Measurements from ENCODE around the gene WFS1.

The WFS1 gene

DNA sequence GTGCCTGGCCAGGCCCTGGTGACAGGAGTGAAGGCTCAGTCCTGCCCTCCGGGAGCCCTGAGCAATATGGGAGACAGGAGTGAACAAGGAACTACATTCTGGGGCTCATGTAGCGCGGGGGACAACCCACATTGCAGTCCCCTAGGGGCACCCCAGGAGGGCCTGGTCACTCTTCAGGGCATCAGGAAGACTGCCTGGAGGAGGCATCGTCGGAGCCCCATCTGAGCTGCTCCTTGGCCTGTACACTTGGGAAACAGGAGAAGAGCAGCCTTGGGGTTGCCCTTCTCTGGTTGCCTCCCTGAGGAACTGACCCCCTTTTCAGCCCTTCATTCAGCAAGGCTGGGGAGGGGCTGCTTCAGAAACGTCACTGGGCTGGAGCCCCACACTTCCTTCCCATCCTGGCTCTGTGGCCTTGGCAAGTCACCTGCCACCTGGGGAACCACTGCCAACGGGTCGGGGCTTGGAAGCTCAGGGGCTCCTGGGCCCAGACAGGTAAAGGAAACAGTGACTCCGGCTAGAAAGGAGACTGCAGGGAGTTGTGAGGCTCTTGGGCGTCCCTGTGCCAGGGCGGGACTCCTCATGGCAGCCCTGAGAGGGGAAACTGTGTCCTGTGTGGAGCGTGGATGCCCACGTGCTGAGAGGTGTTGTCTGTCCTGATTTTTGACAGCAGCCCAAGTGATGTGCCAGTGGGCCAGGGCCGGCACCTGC lies 10.1 kb downstream of the WFS1 start:
- no peak for DNase-seq (ENCODE audit: low read depth)

DNA sequence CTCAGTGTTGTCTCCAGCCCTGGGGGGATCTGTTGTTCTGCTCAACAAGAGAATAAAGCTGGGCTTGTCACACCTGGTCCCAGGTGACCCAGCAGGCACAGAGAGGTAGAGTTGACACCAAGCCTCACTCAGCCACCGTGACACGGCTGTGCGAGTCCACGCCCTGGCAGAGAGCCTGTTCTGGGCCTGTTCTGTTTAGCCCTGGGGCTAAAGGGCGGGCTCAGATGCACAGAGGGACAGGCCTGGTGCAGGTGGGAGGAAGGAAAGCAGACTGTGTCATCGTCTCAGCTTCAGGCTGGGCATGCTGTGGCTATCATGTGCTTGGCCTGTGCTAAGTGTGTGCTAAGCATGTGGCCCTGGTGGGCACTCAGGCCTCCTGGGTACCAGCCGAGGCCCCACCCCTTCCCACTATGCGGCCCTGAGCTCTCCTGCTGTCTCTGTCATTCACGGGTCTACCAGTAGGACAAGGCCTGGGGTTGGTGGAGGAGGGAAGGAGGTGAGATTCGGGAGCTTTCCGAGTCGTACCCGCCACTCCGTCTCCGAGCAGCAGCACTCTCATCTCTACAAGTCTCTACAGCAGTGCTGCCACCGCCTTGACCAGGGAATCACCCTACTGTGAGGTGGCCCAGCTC lies 10.8 kb downstream of the WFS1 start:
- no peak for DNase-seq (ENCODE audit: low read depth)

DNA sequence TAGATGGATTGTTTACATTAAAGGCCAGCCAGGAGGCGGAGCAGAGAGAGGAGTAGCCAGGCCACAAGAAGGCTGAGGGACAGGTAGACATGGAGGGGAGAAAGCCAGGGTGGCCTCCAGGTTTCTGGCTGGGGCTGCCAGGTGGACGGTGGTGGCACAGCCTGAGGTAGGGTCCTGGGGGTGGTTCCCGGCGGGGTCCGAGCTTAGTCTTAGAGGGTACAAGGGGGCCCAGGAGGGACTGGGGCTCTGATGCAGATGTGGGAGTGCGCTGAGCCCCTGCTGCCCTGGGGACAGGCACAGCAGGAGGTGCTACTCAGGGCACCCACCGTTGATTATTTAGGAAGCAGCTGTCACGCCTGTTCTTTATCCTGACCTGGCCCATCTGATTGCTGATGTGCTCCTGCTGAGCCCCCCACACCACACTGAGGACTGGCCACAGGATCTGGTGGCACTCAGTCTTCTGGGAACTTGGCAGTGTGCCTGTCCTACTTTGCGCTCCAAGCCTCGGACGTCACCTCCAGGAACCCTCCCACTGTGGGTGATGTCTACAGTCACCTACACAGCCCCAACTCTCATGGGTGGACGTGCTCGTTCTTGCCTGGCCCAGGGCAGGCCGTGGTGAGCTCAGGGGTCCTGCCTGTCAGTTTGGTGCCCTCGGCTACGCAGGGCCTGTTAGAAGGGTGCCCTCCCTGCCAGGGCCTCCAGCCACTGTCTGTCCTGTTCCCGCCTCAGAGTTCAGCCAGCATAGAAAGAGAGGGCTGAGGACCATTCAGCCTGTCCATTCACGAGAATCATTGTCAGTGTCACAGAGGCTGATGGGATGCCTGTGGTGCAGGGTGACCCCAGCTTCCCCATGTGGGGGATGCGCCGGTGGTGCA lies 12.0 kb downstream of the WFS1 start:
- DNase-seq (ENCODE audit: low read depth): no peak

DNA sequence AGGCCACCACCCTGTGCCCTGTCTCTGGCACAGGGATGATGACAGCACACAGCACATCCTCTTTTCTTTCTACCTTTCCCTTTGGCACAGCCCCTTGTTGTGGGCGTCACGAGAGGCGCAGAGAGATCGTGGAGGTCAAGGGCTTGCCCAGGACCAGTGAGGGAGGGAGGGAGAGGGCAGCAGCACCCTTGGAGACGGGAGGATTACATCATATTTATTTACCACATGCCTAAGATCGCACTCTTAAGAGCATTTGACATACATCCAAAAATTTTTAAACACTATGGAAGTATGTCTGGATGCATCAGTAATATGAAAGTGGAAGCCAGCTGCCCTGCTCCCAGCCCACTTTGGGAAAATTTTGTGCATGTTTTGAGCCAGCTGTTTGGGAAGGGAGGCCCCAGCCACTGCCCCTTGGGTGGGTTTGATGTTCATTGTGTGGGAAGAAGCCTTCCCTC lies 12.7 kb downstream of the WFS1 start:
- DNase-seq (ENCODE audit: low read depth): peak; percentile 43

DNA sequence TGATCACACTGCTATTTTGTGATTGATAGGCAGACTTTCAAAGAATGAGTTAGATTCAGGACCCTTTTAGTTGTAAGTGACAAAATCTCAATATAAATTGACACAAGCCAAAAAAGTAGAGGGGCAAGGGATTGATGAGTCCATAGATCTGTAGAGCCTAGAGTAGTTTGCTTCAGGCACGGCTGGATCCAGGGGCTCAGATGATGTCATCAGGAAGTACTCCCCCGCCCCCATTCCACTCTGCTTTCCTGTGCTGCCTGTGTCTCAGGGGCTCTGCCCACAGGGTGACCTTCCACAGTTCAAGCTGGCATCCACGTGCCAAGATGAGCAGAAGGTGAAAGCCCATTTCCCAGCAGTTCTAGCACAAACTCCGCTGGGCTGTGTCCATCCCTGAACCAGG lies 13.6 kb downstream of the WFS1 start:
- DNase-seq (ENCODE audit: low read depth): no peak

DNA sequence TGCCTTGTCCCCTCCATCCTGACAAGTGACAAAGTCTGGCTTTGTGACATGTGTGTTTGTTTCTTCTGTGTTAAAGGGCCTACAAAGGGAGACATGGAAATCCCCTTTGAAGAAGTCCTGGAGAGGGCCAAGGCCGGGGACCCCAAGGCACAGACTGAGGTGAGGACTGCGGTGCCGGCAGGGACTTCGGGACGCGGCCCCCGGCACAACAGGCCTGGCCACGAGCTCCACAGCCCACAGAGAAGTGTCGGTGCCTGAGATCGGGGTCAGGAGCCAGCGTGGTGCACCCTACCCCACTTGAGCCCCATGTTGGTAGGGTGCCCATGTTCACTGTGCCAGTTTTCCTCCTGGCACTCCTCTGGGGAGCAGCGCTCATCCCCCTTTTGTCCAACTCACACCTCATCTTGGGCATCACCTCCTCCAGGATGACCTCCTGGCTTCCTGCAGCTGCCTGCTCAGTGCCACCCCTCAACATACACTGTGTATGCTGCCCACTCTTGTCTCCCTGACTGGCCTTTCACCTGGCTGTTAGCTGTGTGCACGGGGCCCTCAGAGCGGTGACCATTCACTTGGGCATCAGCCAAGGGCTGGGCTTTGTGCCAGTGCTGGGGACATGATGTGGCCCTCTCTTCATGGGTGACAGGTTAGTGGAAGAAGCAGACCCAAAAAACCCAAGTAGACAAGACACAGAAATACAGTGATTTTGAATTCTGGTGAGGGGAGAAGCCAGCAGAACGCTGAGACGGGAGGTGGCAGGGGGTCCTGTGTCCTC lies 17.6 kb downstream of the WFS1 start:
- DNase-seq (ENCODE audit: low read depth): no peak

DNA sequence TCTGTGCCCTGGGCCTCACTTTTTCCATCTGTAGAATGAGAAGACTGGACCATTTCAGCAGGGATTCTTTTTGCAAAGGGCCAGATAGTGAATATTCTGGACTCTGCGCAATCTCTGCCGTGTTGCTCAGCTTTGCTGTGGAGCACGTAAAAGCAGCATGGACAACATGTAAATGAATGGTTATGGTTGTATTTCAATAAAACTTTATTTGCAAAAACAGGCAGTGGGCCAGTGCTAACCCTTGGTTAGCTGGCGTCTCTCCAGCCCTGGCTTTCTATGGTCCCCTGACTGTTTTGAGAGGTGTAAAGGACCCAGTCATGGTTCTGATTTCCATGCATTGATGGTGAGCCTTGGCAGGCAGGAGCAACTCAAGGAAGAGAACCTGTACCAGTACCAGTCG lies 18.7 kb downstream of the WFS1 start:
- DNase-seq (ENCODE audit: low read depth): no peak

DNA sequence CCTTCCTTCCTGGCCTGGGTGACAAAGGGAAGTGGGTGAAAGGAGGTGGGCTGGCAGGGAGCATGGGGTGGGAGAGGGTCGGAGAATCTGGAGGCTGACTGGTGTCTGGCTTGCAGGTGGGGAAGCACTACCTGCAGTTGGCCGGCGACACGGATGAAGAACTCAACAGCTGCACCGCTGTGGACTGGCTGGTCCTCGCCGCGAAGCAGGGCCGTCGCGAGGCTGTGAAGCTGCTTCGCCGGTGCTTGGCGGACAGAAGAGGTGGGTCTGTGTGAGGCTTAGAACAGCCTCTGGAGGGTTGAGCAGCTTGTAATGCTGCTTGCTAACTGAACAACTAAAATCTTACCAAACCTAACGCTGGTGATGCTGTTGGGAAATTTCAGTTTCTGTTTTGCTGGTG lies 19.2 kb downstream of the WFS1 start:
- DNase-seq (ENCODE audit: low read depth): no peak

DNA sequence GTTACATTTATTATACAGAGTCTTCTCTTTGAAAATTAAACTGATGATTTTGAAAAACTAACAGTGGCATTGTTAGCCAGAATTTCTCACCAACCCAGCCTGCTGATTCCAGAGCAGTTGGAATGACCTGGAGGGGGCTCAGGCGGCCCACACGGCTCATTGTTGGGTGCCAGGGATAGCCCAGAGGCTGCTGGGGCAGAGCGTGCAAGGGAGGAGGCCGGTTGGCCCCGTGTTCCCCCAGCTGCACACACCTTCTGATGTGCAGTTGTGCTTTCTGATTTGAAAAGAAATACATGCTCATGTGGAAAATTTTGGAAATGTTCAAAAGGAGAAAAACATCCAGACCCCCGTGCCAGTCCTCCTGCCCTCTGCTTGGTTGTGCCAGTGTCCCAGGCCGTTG lies 20.6 kb downstream of the WFS1 start:
- DNase-seq (ENCODE audit: low read depth): no peak

DNA sequence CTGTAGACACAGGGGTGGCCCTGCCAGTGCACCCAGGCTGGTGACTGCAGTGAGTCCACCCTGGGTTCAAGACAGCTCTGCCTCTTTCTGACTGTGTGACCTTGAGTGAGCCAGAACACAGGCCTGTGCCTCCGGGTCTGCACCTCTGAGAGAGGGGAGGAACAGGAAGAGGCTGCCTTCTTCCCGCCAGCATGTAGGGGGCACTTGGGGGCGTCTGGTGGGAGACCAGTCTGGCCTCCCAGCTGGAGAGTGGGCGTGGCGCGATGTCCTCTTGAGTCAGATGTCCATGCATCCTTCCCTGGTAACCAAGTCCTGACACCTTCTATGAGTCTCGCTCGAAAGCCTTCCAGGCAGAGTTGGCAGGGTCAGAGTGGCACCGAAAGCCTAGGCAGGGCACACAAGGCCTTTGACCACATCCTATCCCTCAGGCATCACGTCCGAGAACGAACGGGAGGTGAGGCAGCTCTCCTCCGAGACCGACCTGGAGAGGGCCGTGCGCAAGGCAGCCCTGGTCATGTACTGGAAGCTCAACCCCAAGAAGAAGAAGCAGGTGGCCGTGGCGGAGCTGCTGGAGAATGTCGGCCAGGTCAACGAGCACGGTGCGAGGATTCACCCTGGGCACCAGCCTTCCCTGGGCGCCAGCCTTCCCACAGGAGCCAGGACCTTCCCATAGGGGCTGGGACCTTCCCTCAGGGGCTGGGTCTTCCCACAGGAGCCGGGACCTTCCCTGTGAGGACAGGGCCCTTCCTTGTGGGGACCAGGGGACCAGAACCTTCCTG lies 21.3 kb downstream of the WFS1 start:
- no peak for DNase-seq (ENCODE audit: low read depth)

DNA sequence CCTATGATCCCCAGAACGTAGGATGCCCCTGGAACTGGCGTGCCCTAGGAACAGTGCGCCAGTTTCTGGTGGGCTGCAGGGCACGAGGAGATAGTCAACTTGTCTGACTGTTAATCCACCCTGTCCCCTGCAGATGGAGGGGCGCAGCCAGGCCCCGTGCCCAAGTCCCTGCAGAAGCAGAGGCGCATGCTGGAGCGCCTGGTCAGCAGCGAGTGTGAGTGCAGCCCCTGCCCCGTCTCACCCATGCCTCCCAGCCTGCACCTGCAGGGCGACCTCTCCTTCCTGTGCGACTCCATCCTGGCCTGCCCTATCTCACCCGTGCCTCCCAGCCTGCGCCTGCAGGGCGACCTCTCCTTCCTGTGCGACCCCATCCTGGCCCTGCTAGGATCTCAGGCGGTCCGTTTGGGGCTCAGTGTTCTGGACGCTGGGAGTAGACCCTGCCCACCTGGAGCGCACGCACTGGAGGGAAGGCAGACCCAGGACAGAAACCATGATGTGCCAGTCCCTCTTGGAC lies 22.2 kb downstream of the WFS1 start:
- no peak for DNase-seq (ENCODE audit: low read depth)

DNA sequence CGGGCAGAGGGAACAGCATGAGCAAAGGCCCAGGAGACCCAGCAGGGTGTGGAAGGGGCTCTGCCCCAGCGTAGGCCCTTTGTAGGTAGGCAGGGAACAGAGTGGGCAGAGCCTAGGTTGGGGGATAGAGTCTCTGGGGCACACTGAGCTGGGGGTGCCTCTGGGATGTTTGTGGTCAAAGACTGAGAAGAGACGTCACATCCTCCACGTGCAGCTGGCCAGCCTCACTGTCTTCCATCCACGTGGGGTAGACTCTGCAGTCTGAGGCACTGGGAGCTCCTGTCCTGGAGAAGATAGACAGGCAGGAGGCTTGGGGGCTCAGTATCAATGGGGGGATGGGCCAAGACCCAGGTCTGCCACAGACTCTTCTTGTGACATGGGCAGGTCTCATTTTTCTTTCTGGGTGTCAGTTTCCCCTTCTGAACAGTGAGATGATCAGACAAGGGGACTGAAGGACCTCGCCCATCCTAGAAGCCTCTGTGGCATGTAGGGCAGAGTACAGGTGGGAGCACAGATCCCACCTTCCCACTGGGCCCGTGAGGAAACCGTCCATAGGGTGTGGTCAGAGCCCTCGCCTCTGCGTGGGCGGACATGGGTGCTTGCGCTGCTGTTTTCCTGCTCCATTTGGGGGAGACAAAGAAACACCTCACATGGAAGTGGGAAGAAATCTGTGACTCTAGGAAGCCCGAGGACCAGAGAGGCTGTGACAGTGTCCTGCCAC lies 22.9 kb downstream of the WFS1 start:
- DNase-seq (ENCODE audit: low read depth): no peak

DNA sequence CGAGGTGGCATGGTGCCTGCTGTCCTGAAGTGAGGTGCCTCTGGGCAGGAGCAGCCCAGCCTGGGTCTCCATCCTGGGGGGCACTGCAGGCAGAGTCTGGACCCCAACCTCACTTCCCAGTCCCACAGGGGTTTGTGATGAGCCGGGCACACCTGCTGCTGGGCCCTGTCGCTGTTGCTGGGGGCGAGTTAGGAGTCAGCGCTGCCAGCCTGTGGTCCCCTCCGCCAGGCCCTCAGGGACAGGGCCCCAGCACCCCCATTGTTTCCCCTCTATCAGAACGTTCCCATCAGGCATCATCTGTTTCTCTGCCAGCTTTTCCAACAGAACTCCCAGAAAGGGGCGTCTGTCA lies 23.4 kb downstream of the WFS1 start:
- no peak for DNase-seq (ENCODE audit: low read depth)

DNA sequence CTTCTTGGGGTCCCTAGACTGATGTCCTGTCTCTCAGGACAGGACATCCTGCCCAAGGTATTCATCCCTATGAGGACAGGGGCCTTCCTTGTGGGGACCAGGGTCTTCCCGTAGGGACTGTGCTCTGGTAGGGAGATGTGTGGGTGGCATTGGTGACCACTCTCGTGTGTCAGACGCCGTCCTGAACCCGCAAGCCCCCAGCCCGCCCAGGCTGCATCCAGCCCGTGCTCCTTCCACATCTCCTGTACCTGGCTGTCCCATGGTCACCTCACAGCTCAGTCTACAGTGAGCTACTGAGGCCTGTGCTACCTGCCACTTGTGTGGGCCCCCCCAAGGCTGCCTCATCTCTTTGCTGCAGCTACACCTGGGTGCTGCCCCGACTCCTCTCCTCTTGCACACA lies 24.0 kb downstream of the WFS1 start:
- DNase-seq (ENCODE audit: low read depth): no peak

DNA sequence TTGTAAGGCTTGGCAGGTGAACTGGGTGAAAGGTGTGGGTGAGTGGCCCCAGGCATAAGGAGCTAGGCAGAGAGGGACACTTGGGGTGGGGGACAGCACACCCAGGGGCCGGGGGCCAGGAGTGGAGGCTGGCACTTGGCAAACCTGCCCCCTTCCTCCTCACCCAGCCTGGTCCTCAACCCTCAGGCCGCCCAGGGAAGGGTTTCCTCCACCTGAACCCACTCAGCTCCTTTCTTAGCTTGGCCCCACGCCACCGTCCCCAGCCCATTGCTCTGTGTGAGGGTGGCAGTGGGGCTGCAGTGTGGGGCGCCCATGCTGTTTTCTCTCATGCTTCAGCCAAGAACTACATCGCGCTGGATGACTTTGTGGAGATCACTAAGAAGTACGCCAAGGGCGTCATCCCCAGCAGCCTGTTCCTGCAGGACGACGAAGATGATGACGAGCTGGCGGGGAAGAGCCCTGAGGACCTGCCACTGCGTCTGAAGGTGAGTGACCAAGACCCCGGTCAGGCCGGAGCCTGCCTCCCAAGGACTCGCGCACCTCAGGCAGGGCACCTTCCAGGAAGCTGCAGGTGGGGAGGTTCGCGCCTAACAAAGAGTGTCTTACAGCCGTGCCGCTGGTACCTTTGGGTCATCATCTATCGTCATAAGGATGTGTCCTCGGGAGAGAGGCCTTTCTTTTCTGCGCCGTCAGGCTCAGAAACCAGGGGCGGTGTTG lies 25.2 kb downstream of the WFS1 start:
- no peak for DNase-seq (ENCODE audit: low read depth)

DNA sequence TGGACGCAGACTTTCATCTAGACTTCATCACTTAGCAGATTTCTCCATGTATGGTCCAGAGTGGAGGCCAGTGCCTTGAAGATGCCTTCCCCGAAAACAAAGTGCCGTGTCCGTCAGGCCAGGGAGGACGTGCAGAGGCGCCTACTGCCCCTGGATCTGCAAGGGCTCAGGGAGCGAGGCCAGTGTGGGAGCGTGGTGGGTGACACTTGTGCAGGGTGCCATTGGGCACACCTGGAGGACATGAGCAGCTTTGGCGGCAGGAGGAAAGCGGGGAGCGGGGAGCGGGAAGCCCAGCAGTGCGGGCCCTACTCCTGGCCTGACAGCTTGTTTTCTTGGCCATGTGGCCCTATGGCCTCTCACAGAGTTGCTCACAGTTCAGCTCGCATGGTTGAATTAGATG lies 25.8 kb downstream of the WFS1 start:
- DNase-seq (ENCODE audit: low read depth): no peak

DNA sequence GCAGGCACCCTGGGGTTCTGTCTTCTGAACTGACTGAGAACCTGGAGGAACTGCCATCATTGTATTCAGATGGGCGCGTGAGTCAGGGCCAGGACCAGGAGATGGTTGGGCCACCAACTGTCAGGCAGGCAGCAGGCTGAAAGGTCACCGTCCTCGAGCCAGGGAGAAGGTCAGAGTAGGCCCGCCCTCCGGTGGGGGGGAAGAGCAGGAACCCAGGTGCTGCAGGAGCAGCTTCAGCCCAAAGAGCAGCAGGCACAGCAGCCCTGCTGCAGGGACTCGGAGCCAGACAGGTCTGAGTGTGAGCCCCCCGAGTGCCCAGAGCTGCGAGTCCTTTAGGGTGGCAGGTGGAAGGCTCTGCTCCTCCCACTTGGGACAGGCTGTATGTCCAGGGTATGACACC lies 26.4 kb downstream of the WFS1 start:
- no peak for DNase-seq (ENCODE audit: low read depth)

DNA sequence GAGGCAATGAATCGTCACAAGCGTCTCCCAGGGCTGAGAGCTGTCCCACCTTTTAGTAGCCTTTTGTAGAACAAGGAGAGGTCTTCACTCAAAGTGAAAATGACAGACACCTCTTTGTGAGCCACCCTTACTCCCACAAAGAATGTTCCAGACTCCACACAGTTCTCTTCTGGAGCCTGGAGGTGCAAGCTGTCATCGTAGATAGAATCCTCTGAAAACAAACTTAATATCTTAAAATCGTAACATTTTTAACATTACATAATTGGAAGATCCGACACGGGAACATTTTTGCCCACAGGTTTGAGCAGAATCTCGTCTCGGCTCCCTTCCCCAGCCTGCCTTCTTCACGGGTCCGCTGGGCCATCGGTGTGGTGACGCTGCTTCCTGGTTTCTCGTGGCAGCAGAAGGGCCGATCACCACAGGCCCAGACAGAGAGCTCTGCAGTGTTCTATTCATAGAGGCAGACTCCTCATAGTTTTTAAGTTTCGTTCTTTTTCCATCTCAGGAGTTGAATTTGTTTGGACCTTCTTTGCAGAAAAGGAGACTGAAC lies 27.7 kb downstream of the WFS1 start:
- DNase-seq (ENCODE audit: low read depth): no peak

DNA sequence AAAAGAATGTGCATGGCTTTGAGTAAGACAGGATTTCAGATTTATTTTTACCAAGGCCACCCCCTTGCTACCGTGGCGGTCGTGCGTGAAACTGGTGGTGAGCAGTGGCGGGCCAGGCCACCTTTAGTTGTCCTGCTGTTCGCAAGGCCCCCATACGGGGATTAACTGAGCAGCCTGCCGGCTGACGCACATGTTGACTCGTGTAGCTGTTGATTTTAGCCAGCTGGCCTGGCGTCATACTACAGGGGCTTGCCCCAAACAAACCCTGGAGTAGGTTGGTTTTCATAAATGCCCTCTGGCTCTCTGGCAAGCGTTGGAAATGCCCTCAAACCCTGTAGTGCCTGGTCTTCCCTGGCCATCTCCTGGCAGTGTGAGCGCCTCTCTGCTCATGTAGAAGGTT lies 28.4 kb downstream of the WFS1 start:
- DNase-seq (ENCODE audit: low read depth): no peak

DNA sequence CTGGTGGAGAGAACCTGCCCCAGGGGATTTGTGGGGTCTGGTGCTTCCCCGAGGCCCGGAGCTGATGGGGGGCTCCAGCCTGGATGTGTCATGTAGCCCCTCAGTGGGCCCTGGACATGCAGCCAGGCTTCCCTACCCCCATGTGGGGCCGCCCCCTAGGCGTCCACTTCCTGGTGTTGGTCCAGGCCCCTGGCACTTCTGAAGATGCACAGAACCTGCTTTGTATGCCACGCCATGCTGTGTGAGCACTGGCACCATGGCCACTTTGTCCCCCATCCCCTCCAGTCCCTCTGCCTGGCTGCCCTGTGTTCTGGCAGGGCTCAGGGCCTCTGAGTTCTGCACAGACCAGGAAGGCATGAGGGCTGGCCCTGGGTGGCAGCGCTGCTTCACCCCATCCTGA lies 29.2 kb downstream of the WFS1 start:
- DNase-seq (ENCODE audit: low read depth): no peak
